SK-N-SH (cell line): ENCODE results near the gene KMO.

ENCODE experiments used
- EP300 ChIP-seq, 2 experiments: IDR thresholded peaks; 2 replicates each; pipeline versions ENCODE4 v1.4.0 to v1.6.1; 2012; ENCODE audit warnings: borderline replicate concordance in 1 of 2, low read depth in 1 of 2, low read length in 1 of 2
- EZH2phosphoT487 ChIP-seq: fragments of 200-600 bp; sonication (generic); IDR thresholded peaks from 2 replicates; pipeline ENCODE4 v1.6.1; 2017; ENCODE audit warnings: low read depth, mixed run types, mild to moderate bottlenecking, antibody characterized with exemption, moderate library complexity, borderline replicate concordance
- USF1 ChIP-seq: IDR thresholded peaks from 2 replicates; pipeline ENCODE4 v1.4.0; 2012; ENCODE audit warnings: low read depth, borderline replicate concordance

- no peak for TF ChIP-seq EZH2phosphoT487
- no peak for TF ChIP-seq EP300 (IDR thresholded peaks at IDR 0.05; ENCODE audit: borderline replicate concordance in 1 of 2, low read depth in 1 of 2, low read length in 1 of 2)
- TF ChIP-seq USF1: no peak
Measured at GRCh38 chr1:241518476-241519307, 13.5 kb upstream of the KMO start.
